ENCODE data around the gene OR5B17.

- TF ChIP-seq CTCF (IDR thresholded peaks at IDR 0.05) (no peak), POLR2A (IDR thresholded peaks at IDR 0.05) (no peak)
Observed at GRCh38 chr11:58390551-58391063, 31.7 kb upstream of the OR5B17 start.
